HG03520 (cell line): ENCODE results near the gene TENT5A.
A peak's percentile ranks its signal among the peaks of the same experiment; 100 is the strongest.

ENCODE experiments used
- ATAC-seq: cut with Tn5 transposase; IDR thresholded peaks from one replicate; pipeline ENCODE4 v1.9.1; 2021; ENCODE audit warnings: mild to moderate bottlenecking, moderate library complexity; ENCODE audit not compliant: unreplicated experiment

Gene TENT5A

GRCh38 chr6:81772741-81773140, 20.3 kb upstream of the TENT5A start:
- peak; percentile 99 for ATAC-seq

- no peak for ATAC-seq
Observed at GRCh38 chr6:81771097-81771496, 18.6 kb upstream of the TENT5A start.

GRCh38 chr6:81770381-81770780, 17.9 kb upstream of the TENT5A start:
- no peak for ATAC-seq

DNA sequence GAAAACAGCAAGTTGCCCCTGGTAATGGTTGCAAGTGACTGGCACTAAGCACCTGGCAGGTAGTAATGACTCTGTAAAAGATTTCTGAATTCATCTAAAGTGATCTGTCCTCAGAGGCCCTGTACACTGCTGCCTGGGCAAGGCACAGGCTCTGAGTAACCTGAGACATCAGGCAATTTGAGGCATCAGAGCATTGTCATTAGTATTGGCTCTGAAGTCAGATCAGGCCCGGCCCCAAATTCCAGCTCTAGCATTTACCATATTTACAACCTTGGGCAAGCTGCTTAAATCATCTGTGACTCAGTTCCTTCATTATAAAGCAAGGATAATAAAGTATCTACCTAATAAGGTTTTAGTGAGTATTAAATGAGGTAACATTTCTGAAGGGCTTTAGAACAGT, 17.3 kb upstream of the TENT5A start:
- ATAC-seq = no peak

- ATAC-seq = no peak
Observed at GRCh38 chr6:81768150-81768942, 15.9 kb upstream of the TENT5A start.

DNA sequence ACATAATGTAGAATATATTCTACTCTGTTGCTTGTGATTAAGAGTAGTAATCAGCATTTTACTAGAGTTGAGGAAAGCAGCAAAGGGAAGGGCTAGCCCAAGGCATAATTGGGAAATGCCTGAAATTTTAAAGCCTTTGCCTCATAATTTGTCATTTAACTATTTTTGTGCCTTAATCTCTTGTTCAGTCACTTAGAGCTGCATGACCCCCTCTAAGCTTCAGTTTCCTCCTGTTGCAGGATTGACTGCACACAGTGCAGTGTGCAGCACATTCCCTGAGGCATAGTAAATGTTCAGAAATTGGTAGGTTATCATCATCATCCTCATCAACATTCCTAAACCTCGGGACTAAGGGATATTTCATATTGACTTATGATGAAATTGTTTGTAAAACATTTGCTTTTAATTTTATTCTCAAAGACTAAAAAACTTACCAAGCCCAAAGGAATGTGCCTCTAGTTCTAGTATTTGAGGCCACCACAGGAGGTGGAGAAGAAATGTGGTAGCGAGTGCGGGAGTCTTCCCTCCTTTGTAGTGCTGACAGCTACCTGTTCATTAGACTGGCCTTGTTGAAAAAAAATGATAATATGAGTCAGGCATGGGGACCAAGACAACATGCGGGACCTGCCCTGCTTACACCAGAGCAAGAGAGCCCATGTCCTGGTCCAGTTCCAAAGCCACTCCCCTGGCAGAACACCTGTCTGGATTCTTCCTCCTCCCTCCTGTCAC, 14.8 kb upstream of the TENT5A start:
- ATAC-seq = no peak

GRCh38 chr6:81766482-81767069, 14.1 kb upstream of the TENT5A start:
- ATAC-seq = no peak

DNA sequence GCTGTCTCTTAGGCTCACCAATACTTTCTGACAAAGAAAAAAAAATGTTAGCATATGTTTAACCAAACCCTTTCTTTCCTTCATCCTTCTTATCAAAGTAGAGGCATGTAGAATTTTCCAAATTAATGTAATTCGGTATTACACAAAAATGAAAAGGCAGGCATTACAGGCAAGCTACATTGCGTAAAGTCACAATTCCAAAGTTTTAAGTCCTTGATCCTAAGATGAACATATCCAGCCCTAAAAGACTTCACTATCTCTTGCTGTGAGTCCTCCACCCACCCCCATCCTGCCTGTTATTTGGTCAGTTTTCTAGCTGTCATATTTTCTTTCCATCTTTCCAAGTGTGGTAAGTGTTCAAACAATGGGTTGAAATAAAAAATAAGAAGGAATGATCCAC, 12.1 kb upstream of the TENT5A start:
- ATAC-seq = no peak

DNA sequence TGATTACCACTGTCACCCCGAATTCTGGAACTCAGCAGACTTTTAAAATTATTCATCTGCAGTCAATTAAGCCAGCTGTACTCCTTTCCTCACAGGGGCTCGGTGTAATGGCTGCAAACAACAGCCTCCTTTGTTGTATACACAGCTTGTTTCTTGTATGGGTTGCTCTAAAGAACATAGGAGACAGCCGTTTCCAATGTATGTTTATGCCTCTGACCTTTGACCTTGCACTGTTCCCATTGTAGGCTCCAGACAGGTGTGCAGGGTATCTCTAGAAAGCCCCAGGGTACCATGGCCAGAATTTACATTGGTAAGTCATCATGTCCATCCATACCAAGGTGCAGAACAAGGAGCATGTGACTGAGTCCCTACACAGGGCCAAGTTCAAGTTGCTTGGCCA, 11.5 kb upstream of the TENT5A start:
- no peak for ATAC-seq

DNA sequence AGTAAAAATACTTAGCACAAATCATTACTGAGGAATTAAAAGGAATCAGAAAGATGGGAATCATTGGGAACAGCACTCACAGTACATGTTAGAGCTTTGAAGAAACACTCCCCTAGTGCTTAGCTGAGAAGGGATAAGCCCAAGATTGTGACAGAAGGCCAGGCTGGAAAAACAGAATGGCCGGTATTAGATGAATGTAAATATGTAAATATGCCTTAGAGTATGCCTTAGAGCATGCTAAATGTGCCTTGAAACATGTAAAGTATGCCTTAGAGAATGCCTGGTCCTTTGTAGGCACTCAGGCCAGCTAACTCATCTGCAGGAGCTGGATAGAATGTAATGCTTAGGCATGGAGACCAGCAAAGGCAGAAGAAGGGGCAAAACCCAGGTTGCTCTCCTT, 10.6 kb upstream of the TENT5A start:
- ATAC-seq = no peak

GRCh38 chr6:81762606-81763005, 10.1 kb upstream of the TENT5A start:
- no peak for ATAC-seq

DNA sequence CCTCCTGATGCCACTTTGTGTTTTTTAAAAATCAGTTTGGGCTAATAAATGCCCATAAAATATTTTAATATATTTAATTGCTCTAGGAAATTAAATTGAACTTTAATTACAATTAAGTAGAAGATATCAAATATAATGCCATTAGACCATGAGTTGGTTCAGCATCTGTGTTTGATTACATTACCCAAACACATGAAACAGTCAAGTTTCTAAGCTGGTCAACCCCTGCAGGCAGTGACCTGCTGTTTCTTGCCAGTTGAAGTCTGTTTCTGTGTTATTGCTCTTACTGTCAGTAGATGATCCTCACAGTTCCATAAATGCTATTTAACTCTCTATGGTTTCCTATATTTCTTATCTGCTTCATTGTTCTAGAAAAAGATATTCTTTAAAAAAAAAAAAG, 9.7 kb upstream of the TENT5A start:
- ATAC-seq = no peak

DNA sequence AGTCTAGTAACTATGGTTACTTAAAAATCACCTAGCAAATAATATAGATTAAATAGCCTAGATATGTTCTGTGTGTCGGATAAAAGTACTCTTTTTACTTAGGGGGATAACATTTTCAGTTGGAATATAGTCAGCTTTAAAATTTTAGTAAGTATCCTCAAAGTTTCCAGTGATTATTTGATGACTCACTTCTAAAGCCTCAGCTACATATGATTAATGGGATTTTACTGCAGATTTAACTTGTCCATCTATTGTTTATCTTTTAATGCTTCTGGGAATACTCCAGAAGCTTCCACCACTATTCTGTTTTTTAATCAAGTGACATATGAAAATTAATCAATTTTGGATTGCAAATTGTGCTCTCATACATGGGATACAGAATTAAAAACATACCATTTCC, 8.7 kb upstream of the TENT5A start:
- no peak for ATAC-seq

- ATAC-seq = peak; percentile 64
Observed at GRCh38 chr6:81759782-81760181, 7.3 kb upstream of the TENT5A start.

DNA sequence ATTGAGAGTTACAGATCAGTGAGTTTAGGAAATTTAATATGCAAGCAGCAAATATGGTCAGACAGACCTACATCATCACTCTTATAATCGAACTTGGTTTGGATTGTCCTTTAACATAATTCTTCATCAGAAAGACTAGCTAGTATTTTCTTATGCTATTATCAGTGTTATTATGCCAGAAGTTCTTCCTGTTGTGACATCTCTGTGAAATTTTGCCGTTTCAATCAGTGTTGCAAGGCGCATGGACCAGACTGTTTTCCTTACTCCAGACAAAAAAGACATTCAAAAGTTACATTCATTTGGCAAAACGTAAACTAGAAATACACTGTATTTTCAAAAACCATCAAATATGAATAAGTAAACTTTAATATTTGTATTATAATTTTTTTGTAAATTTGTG, 5.7 kb upstream of the TENT5A start:
- ATAC-seq = no peak

- ATAC-seq = no peak
Observed at GRCh38 chr6:81756690-81757089, 4.2 kb upstream of the TENT5A start.

GRCh38 chr6:81755551-81755950, 3.1 kb upstream of the TENT5A start:
- no peak for ATAC-seq

GRCh38 chr6:81754906-81755305, 2.4 kb upstream of the TENT5A start:
- ATAC-seq = no peak

- ATAC-seq = peak; percentile 27
Observed at GRCh38 chr6:81753711-81754577, 1.5 kb upstream of the TENT5A start.

GRCh38 chr6:81752921-81753710, 635 bp upstream of the TENT5A start:
- peak; percentile 43 for ATAC-seq
